PC-9 (cell line): ENCODE results near the gene CCDC124. TPM values are rescaled to one million over a fixed set of nuclear protein-coding genes. Genes with fewer than 3 reads are reported as not detected.

Source experiments
- BruUV-seq: library from RNA; stranded (reverse); fragments of 400-500 nt; replicated peaks from 2 replicates; lab custom pipeline; 2021; lab: Mats Ljungman, UMichigan
- CTCF ChIA-PET: fragments of 300-600 bp; sonication (Branson Sonifier 250); formaldehyde crosslinking; loops from one replicate; lab custom pipeline; 2022; ENCODE audit warnings: antibody characterized with exemption; lab: Charles Lee
- POLR2A ChIA-PET: fragments of 300-600 bp; sonication (Branson Sonifier 250); formaldehyde crosslinking; loops from one replicate; lab custom pipeline; 2022; ENCODE audit warnings: antibody characterized with exemption; ENCODE audit not compliant: unreplicated experiment; lab: Charles Lee
- DNase-seq, 2 experiments: peaks; one replicate each; pipeline versions ENCODE4 v3.0.0 to v3.0.0-alpha.2; 2015 to 2022; ENCODE audit warnings: mixed read lengths in 1 of 2
- H2AFZ ChIP-seq: fragments of 200-600 bp; sonication (generic); 2 replicates; pipeline ENCODE4 v1.8.1; 2017; ENCODE audit warnings: antibody characterized with exemption
- H3F3A ChIP-seq: fragments of 200-600 bp; sonication (generic); 2 replicates; pipeline ENCODE4 v1.8.1; 2017; ENCODE audit warnings: antibody characterized with exemption, mild to moderate bottlenecking, low read depth; ENCODE audit not compliant: insufficient read depth
- H3K27ac ChIP-seq: fragments of 200-600 bp; sonication (generic); 2 replicates; pipeline ENCODE4 v1.6.1; 2016; ENCODE audit warnings: mixed run types
- H3K27me3 ChIP-seq: fragments of 200-600 bp; sonication (generic); 2 replicates; pipeline ENCODE4 v1.6.1; 2016; ENCODE audit warnings: low read depth, mixed run types; ENCODE audit not compliant: insufficient read depth
- H3K36me3 ChIP-seq: fragments of 200-600 bp; sonication (generic); 2 replicates; pipeline ENCODE4 v1.6.1; 2016; ENCODE audit warnings: low read depth, mixed run types
- H3K4me1 ChIP-seq: fragments of 200-600 bp; sonication (generic); replicated peaks from 2 replicates; pipeline ENCODE4 v1.6.1; 2016; ENCODE audit warnings: mixed run types; ENCODE audit not compliant: insufficient read depth
- H3K4me2 ChIP-seq: fragments of 200-600 bp; sonication (generic); 2 replicates; pipeline ENCODE4 v1.6.1; 2017; ENCODE audit warnings: mixed run types
- H3K4me3 ChIP-seq: fragments of 200-600 bp; sonication (generic); 2 replicates; pipeline ENCODE4 v1.6.1; 2016; ENCODE audit warnings: mixed run types
- H3K79me2 ChIP-seq: fragments of 200-600 bp; sonication (generic); 2 replicates; pipeline ENCODE4 v1.6.1; 2017; ENCODE audit warnings: low read depth, mixed run types
- H3K9me2 ChIP-seq: fragments of 200-600 bp; sonication (generic); 2 replicates; pipeline ENCODE4 v1.8.1; 2017; ENCODE audit warnings: mild to moderate bottlenecking; ENCODE audit not compliant: insufficient read depth
- H3K9me3 ChIP-seq: fragments of 200-600 bp; sonication (generic); 2 replicates; pipeline ENCODE4 v1.8.1; 2016; ENCODE audit warnings: low read depth; ENCODE audit not compliant: insufficient read depth
- H4K20me1 ChIP-seq: fragments of 200-600 bp; sonication (generic); 2 replicates; pipeline ENCODE4 v1.8.1; 2017; ENCODE audit not compliant: insufficient read depth
- CTCF ChIP-seq: fragments of 200-600 bp; sonication (generic); conservative IDR thresholded peaks from 2 replicates; pipeline ENCODE4 v1.6.1; 2017; ENCODE audit warnings: mixed run types, antibody characterized with exemption, mild to moderate bottlenecking, moderate library complexity
- EZH2 ChIP-seq: fragments of 200-600 bp; sonication (generic); IDR thresholded peaks from 2 replicates; pipeline ENCODE4 v1.8.0; 2017; ENCODE audit warnings: antibody characterized with exemption, low read depth
- intact Hi-C: fragments of 100-400 bp; cut with micrococcal nuclease; formaldehyde crosslinking; loops from one replicate; pipeline ENCODE4 v1.10.0; 2022; ENCODE audit not compliant: unreplicated experiment
- total RNA-seq: library from RNA; stranded (reverse); gene quantifications from 2 replicates; pipeline ENCODE4 v1.2.3, GENCODE V29; 2021

The CCDC124 gene
- total RNA-seq, 1 experiment from 2014 or later = 118 TPM

DNA sequence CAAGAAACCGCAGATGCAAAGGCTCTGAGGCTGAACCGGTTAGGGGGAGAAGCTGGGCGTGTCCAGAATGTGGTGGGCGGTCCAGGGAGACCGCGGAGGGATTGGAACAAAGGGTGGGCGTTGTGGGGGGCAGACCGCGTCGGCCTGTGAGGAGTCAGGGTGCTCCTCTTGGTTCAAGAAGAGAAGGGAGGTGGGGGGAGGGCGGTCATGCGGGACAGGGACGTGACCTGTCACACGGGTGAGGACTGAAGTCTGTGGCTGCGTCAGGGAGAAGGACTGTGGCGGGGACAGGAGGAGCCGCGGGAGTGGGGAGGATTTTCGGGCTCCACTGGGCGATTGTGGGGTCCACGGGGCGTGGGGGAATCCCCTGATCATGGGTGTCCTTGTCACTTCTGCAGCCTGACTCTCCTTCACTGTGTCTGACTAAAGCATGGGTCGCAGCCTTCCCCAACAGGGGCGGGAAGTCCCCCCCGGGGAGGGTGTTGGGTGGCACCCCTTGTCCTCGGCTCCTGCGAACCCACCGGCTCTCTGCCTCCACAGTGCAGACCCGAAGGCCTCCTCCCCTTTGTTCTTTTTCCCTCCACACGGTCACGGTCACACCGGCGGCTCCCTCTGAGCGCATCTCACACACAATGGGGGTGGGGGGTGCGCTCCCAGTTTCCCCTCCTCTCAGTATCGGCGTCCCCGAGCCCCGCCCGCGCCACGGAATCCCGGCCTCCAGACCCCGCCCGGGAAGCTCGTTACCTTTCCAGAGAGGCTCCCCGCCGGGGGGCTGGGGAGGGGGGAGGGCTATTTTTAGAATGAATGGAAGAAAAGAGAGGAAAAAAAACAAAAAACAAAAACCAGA lies 17.7 kb downstream of the CCDC124 start:
- Histone ChIP-seq H3K27me3 (peaks cover 64% of the 10 kb centered on the region), H3K4me1 (peaks cover 26% of the 10 kb centered on the region), H4K20me1 (no peaks in the 10 kb centered on the region; the same call in 1 of the 2 replicates), H3F3A (peaks cover 44% of the 10 kb centered on the region), H3K4me3 (peak overlapping the region; percentile 40; the same call in 1 of the 2 replicates), H3K36me3 (no peaks in the 10 kb centered on the region), H3K9me2 (no peaks in the 10 kb centered on the region), H3K4me2 (peak overlapping the region; percentile 63), H3K27ac (no peak overlapping the region), H2AFZ (no peak overlapping the region), H3K9me3 (no peaks in the 10 kb centered on the region), H3K79me2 (no peaks in the 10 kb centered on the region)
- DNase-seq = peak in 1 of 2 experiments; percentile 37
- CTCF ChIA-PET = no interaction called here
- POLR2A ChIA-PET = interaction anchor here (0.6 kb wide), 1 partner anchor 354 kb away, joined by 5 read pairs; no protein-coding TSS in a partner anchor
- intact Hi-C loops = no loop called here
- no TSS peak for BruUV-seq
- 0 out of 2 replicates have a peak, but pooled peaks have one; percentile 67 for TF ChIP-seq EZH2
- no peak for TF ChIP-seq CTCF

DNA sequence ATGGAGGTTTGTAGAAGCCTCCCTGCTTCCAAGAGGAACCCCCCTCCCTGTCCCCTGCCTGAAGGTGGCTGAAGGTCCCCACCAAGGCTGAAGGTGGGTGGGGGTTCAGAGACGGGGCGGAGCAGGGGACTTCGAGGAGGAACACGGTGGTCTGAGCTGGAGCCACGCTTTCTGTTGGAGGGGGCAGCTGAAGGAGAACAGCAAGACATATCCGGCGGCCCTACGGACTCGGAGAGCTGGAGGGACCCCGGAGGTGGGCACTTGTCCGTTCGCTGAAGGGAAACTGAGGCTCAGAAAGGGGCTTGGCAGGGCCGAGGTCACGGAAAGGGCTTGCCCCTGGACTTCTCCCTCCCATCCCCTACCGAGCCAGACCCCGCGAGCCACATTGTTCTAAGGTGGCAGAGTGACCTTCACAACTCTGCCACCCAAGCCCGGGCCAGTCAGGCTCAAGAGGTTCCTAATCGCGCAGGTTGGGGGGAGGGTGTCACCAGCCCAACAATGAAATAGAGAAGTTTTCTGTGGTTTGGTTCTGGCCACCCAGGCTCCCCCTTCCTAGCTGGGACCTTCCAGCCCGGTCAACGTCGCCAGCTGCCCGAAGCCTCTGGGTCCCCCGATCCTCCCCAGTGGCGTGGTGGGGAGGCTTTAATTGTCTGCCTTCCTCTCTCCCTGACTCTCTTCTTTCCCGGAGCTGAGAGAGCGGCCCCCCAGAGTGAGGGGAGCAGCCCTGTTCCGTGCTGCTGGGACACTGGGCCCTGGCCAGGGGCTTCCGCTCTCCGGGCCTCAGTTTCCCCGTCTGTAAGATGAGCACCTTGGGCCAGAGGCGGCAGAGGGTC lies 18.6 kb downstream of the CCDC124 start:
- TF ChIP-seq CTCF (no peak), EZH2 (peak; percentile 22; the same call in 1 of the 2 replicates)
- Histone ChIP-seq H3K4me1 (peaks cover 26% of the 10 kb centered on the region), H3K9me3 (no peaks in the 10 kb centered on the region), H3K36me3 (no peaks in the 10 kb centered on the region), H3K4me2 (peak overlapping the region; percentile 63), H3K79me2 (no peaks in the 10 kb centered on the region), H2AFZ (no peak overlapping the region), H3K27ac (no peak overlapping the region), H3K27me3 (peaks cover 70% of the 10 kb centered on the region), H3K9me2 (no peaks in the 10 kb centered on the region), H3F3A (peaks cover 36% of the 10 kb centered on the region), H4K20me1 (no peaks in the 10 kb centered on the region; the same call in 1 of the 2 replicates), H3K4me3 (peak overlapping the region; percentile 40; the same call in 1 of the 2 replicates)
- intact Hi-C loops = no loop called here
- no peak for DNase-seq
- ChIA-PET POLR2A (interaction anchor here (0.6 kb wide), 2 partner anchors 17 to 354 kb away, joined by 3 to 5 read pairs; no protein-coding TSS in a partner anchor), CTCF (no interaction called here)
- BruUV-seq = no TSS peak
